ENCODE results near the gene SOX13.

SOX13 gene

DNA sequence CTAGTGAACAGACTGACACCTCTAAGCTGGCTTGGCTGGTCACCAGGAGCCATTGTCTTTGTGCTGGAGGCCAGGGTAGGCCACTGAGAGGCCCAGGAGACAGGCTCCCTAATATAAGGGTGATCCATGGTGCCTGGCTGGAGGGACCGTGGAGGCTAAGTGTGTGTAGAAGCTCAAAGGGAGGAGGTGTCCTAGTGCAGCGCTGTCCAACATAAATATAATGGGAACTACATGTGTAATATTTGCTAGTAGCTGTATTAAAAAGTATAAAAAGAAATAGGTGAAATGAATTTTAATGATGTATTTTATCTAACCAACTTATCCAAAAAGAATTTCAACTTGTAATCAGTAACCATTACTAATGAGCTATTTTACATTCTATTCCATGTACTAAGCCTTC is 35.0 kb downstream of the SOX13 start:
- TF ChIP-seq, protein P1, sequence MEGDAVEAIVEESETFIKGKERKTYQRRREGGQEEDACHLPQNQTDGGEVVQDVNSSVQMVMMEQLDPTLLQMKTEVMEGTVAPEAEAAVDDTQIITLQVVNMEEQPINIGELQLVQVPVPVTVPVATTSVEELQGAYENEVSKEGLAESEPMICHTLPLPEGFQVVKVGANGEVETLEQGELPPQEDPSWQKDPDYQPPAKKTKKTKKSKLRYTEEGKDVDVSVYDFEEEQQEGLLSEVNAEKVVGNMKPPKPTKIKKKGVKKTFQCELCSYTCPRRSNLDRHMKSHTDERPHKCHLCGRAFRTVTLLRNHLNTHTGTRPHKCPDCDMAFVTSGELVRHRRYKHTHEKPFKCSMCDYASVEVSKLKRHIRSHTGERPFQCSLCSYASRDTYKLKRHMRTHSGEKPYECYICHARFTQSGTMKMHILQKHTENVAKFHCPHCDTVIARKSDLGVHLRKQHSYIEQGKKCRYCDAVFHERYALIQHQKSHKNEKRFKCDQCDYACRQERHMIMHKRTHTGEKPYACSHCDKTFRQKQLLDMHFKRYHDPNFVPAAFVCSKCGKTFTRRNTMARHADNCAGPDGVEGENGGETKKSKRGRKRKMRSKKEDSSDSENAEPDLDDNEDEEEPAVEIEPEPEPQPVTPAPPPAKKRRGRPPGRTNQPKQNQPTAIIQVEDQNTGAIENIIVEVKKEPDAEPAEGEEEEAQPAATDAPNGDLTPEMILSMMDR (conservative IDR thresholded peaks at IDR 0.05; ENCODE audit: low read depth, low read length): no peak
- H3K4me3 ChIP-seq (ENCODE audit: low read length): no peak overlapping the region
- DNase-seq (ENCODE audit: low read depth): no peak

DNA sequence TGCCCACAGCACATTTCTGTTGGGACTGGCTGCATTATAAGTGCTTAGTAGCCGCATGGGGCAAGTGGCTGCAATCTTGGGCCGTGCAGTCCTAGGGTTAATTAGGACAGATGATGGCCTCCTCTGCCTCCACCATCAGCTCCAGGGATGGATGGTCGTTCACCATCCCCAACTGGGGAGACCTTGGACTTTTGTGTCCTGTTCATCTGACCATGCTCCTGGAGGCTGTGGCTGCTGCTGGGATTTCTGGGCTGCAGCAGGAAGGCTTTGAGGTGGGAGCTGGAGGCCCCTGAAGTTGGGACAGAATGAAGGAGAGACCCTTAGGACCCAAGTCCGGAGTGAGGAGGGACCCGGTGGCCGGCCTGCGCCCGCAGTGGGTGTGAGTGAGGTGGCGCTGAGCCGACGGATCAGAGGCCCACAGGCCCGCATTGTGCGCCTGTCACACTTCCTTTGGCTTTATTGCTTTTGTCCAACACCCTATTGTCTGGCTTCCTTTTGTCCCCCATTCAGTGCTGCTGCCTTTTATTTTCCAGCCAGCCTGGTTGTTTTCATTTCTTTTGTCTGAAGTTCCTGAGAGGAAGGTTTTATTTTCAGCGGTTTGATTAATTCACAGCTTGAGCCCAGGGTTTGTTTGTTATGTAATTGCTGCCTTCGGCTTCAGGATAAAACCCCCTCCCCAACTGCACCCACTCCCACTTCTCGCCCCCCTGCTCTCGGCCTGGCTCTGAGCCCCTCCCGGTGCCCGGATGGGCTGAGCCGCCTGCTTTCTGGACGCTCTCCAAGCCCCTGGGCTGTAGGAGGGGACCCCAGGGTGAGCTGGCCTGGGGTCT is 35.6 kb downstream of the SOX13 start:
- TF ChIP-seq, protein P1 (conservative IDR thresholded peaks at IDR 0.05; ENCODE audit: low read depth, low read length): no peak
- no peak for DNase-seq (ENCODE audit: low read depth)
- no peak overlapping the region for H3K4me3 ChIP-seq (ENCODE audit: low read length)

DNA sequence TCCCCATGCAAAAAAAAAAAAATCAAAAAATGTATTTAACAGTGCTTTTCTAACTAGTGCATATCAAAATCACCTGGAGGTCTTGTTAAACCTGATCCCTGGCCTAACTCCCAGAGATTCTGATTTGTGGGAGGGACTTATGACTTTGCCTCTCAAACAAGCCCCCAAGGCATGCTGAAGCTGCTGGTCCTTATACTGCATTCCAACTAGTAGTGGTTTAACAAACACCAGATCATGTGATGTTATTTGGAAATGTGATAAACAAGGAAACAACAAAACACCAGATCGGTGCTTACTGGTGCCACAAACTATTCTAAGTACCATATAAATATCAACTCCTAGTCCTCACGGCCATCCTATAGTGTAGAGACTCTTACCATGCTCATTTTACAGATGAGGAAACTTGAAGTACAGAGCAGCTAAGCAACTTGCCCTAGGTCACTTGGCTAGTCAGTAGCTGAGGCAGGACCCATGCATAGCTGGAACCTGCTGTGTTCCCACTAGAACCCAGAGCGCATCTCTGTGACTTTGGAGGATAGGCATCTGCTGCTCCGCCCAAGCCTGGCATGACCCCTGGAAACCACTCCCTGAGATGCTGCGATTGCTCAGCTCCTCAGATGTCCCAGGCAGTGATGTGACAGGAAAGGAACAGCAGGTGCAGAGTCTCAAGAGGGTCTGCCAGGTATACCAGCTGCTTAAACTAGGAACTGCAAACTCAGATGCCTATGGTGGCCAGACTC is 38.1 kb downstream of the SOX13 start:
- H3K4me3 ChIP-seq (ENCODE audit: low read length): no peak overlapping the region
- TF ChIP-seq, protein P1 (conservative IDR thresholded peaks at IDR 0.05; ENCODE audit: low read depth, low read length): no peak
- DNase-seq (ENCODE audit: low read depth): no peak

DNA sequence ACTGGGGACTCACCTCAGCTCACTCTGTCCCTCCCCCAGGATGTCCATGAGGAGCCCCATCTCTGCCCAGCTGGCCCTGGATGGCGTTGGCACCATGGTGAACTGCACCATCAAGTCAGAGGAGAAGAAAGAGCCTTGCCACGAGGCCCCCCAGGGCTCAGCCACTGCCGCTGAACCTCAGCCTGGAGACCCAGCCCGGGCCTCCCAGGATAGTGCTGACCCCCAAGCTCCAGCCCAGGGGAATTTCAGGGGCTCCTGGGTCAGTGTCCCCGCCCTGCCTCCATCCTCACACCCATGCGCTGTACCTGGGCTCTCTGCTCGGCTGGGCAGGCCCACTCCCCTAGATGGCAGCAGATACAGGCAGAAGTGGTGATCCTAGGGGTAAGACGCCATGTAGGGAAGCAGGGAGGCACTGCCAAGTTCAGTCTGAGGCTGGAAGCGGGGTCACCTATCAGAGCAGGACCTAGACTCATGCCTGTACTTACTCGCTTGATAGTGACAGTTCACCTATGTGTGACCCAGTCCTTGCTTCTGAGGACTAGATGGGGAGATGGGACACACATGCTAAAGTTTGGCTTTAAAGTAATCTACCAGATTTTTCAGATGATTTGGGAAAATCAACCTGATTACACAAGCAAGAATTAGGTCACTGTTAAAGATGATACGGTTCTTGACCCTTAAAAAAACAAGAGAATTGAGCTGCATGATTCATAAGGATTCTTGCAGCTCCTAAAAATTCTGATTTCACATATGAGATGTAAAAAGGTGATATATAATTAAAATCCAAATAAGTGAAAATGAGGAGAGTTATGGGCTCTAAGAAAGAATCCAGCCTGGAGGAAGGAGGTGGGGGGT is 40.2 kb downstream of the SOX13 start:
- TF ChIP-seq, protein P1 (conservative IDR thresholded peaks at IDR 0.05; ENCODE audit: low read depth, low read length): peak; percentile 24
- no peak overlapping the region for H3K4me3 ChIP-seq (ENCODE audit: low read length)
- DNase-seq (ENCODE audit: low read depth): no peak

DNA sequence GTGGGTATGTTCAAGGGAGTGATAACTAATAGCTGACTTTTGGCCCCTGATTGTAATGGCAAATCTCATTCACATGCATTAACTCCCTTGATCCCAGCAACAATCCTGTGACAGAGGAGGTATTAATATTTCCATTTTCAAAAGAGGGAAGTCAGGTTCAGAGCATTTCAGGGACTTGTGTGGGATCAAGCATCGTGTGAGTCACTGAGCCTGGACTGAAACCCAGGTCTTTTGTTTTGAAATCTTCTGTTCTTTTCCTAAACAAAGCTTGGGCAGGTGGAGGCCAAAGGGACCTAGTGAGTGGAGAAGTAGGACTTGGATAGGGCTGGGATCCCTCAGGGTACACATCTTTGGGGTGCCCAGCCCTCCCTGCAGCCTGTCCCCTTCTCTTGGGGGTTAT is 41.0 kb downstream of the SOX13 start:
- H3K4me3 ChIP-seq (ENCODE audit: low read length): no peak overlapping the region
- peak; percentile 68 for DNase-seq (ENCODE audit: low read depth)
- TF ChIP-seq, protein P1 (conservative IDR thresholded peaks at IDR 0.05; ENCODE audit: low read depth, low read length): no peak

DNA sequence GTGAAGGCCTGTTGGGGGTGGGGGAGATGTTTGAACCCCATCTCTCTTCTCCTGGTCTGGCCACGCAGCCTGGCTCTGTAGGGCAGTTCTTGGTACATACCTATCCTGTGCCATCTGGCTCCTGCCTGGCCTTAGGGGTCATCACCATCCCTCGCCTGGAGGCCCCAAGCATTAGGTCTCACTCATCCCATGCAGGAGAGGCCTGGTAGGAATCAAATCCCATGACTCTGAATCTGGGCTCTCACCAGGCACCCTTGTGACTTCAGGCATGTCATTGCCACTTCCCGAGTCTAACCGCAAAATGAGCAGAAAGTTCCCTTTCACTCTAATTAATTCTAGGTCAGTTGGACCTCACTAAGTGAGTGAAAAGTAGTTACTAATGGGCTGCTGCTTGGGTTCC is 41.7 kb downstream of the SOX13 start:
- DNase-seq (ENCODE audit: low read depth): peak; percentile 76
- TF ChIP-seq, protein P1 (conservative IDR thresholded peaks at IDR 0.05; ENCODE audit: low read depth, low read length): no peak
- no peak overlapping the region for H3K4me3 ChIP-seq (ENCODE audit: low read length)
